ENCODE results near the gene LCLAT1.
A peak's percentile ranks its signal among the peaks of the same experiment; 100 is the strongest.

Gene LCLAT1

GRCh38 chr2:30516166-30516565 is 69.1 kb downstream of the LCLAT1 start:
- DNase-seq (ENCODE audit: low spot score), result no peak

- no peak for DNase-seq (ENCODE audit: low spot score)
Measured at GRCh38 chr2:30519796-30520195, 72.8 kb downstream of the LCLAT1 start.

GRCh38 chr2:30522421-30522820 is 75.4 kb downstream of the LCLAT1 start:
- no peak for DNase-seq (ENCODE audit: low spot score)

- DNase-seq (ENCODE audit: low spot score), result no peak
Measured at GRCh38 chr2:30527411-30527810, 80.4 kb downstream of the LCLAT1 start.

GRCh38 chr2:30527859-30528258 is 80.8 kb downstream of the LCLAT1 start:
- DNase-seq (ENCODE audit: low spot score), result no peak

GRCh38 chr2:30530346-30530745 is 83.3 kb downstream of the LCLAT1 start:
- no peak for DNase-seq (ENCODE audit: low spot score)

- DNase-seq (ENCODE audit: low spot score), result no peak
Measured at GRCh38 chr2:30541680-30542079, 94.6 kb downstream of the LCLAT1 start.

GRCh38 chr2:30545875-30546274 is 98.8 kb downstream of the LCLAT1 start:
- no peak for DNase-seq (ENCODE audit: low spot score)

- no peak for DNase-seq (ENCODE audit: low spot score)
Measured at GRCh38 chr2:30548386-30548785, 101.3 kb downstream of the LCLAT1 start.

GRCh38 chr2:30549096-30549495 is 102.0 kb downstream of the LCLAT1 start:
- DNase-seq (ENCODE audit: low spot score), result no peak

- no peak for DNase-seq (ENCODE audit: low spot score)
Measured at GRCh38 chr2:30559544-30560275, 112.7 kb downstream of the LCLAT1 start.

- DNase-seq (ENCODE audit: low spot score), result no peak
Measured at GRCh38 chr2:30561349-30561748, 114.3 kb downstream of the LCLAT1 start.

- peak; percentile 78 for DNase-seq (ENCODE audit: low spot score)
Measured at GRCh38 chr2:30565851-30566358, 118.9 kb downstream of the LCLAT1 start.

- peak; percentile 36 for DNase-seq (ENCODE audit: low spot score)
Measured at GRCh38 chr2:30566631-30567030, 119.6 kb downstream of the LCLAT1 start.

- no peak for DNase-seq (ENCODE audit: low spot score)
Measured at GRCh38 chr2:30567317-30567716, 120.3 kb downstream of the LCLAT1 start.

- DNase-seq (ENCODE audit: low spot score), result no peak
Measured at GRCh38 chr2:30569946-30570345, 122.9 kb downstream of the LCLAT1 start.

- no peak for DNase-seq (ENCODE audit: low spot score)
Measured at GRCh38 chr2:30577151-30577550, 130.1 kb downstream of the LCLAT1 start.

- DNase-seq (ENCODE audit: low spot score), result no peak
Measured at GRCh38 chr2:30580391-30580790, 133.3 kb downstream of the LCLAT1 start.

- DNase-seq (ENCODE audit: low spot score), result no peak
Measured at GRCh38 chr2:30582521-30582920, 135.5 kb downstream of the LCLAT1 start.

GRCh38 chr2:30583204-30583749 is 136.2 kb downstream of the LCLAT1 start:
- no peak for DNase-seq (ENCODE audit: low spot score)

GRCh38 chr2:30584116-30584515 is 137.1 kb downstream of the LCLAT1 start:
- no peak for DNase-seq (ENCODE audit: low spot score)

- no peak for DNase-seq (ENCODE audit: low spot score)
Measured at GRCh38 chr2:30588994-30589393, 141.9 kb downstream of the LCLAT1 start.

GRCh38 chr2:30590407-30590806 is 143.4 kb downstream of the LCLAT1 start:
- DNase-seq (ENCODE audit: low spot score), result no peak

- no peak for DNase-seq (ENCODE audit: low spot score)
Measured at GRCh38 chr2:30591186-30591585, 144.1 kb downstream of the LCLAT1 start.
